ENCODE measurements around the gene PPFIA4. TPM values are rescaled to one million over a fixed set of nuclear protein-coding genes. Genes with fewer than 3 reads are reported as not detected.
A peak's percentile ranks its signal among the peaks of the same experiment; 100 is the strongest.

The PPFIA4 gene
- total and polyA plus RNA-seq, 9 of the 15 experiments (the other 6 are each of a cell fraction or from before 2014, with no cell fraction given), result 0.07 to 12.0 (median 0.70) TPM

GRCh38 chr1:203117611-203118575, 91.6 kb downstream of the PPFIA4 start (continued):
- TF ChIP-seq REST (IDR thresholded peaks at IDR 0.05; ENCODE audit: borderline replicate concordance) (peak; percentile 81), REST (CRISPR knock-in tag; IDR thresholded peaks at IDR 0.05; ENCODE audit: low read depth) (no peak), BACH1 (tag; IDR thresholded peaks at IDR 0.05) (no peak), VEZF1 (CRISPR knock-in tag; IDR thresholded peaks at IDR 0.05) (peak; percentile 60), CTCFL (IDR thresholded peaks at IDR 0.05; ENCODE audit: borderline replicate concordance, insufficient read depth, low read depth, low read length, poor library complexity, severe bottlenecking) (peak; percentile 86), EZH2 (IDR thresholded peaks at IDR 0.05; ENCODE audit: borderline replicate concordance, low read depth, low read length) (no peak), TRIM24 (IDR thresholded peaks at IDR 0.05) (no peak), PKNOX1 (IDR thresholded peaks at IDR 0.05) (no peak), ELF4 (CRISPR knock-in tag; IDR thresholded peaks at IDR 0.05) (no peak), CTCF (IDR thresholded peaks at IDR 0.05 in 2 of 3, conservative IDR thresholded peaks at IDR 0.05 in 1 of 3; ENCODE audit: insufficient read depth in 2 of 3, low read depth in 1 of 3, low read length in 3 of 3) (peak; percentile 87 to 92 (median 89))
